GM12874 (cell line): ENCODE results near the gene CREB3L1.

Experiments used
- TF ChIP-seq, protein P1 (sequence below): IDR thresholded peaks from 2 replicates; pipeline ENCODE4 v1.5.1; 2011; ENCODE audit warnings: low read depth, mild to moderate bottlenecking, control low read depth, low read length, moderate library complexity; ENCODE audit not compliant: insufficient read depth

Gene CREB3L1

DNA sequence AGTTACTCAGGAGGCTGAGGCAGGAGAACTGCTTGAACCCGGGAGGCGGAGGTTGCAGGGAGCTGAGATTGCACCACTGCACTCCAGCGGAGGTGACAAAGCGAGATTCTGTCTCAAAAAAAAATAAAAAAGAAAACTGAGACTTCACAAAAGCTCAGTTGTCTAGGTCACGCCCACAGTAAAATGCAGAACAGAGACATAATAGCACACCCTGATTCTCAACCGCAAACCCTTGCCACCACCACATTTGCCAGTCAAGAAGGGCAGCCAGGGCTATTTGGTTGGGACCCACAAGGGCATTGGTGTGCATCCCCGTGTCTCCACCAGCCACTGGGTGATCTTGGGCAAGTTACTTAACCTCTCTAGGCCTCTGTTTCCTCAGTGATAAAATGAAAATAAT is 25.4 kb downstream of the CREB3L1 start:
- TF ChIP-seq, protein P1, sequence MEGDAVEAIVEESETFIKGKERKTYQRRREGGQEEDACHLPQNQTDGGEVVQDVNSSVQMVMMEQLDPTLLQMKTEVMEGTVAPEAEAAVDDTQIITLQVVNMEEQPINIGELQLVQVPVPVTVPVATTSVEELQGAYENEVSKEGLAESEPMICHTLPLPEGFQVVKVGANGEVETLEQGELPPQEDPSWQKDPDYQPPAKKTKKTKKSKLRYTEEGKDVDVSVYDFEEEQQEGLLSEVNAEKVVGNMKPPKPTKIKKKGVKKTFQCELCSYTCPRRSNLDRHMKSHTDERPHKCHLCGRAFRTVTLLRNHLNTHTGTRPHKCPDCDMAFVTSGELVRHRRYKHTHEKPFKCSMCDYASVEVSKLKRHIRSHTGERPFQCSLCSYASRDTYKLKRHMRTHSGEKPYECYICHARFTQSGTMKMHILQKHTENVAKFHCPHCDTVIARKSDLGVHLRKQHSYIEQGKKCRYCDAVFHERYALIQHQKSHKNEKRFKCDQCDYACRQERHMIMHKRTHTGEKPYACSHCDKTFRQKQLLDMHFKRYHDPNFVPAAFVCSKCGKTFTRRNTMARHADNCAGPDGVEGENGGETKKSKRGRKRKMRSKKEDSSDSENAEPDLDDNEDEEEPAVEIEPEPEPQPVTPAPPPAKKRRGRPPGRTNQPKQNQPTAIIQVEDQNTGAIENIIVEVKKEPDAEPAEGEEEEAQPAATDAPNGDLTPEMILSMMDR, result no peak

DNA sequence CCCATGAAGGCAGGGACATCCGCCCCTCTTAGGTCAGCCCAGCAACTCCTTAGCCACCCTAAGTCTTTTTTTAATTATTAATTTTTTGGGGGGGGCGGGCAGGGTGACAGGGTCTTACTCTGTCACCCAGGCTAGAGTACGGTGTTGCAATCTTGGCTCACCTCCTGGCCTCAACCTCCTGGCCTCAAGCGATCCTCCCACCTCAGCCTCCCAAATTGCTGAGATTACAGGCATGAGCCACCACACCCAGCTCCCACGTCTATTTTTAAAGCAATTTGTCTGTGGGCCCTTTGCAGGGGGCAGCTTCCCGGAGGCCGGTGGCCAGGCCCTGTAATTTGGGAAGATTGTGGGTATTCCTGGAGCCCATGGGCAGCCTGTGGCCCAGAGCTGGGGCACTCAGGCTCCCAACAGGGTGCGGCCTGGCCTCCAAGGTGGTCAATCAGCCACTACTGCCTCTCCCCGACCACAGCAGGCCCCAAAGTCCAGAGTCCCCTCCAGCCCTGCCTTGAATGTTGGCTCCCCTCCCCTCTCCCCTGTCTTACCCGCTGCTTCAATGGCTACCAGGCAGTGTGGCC is 27.2 kb downstream of the CREB3L1 start:
- TF ChIP-seq, protein P1, result no peak

DNA sequence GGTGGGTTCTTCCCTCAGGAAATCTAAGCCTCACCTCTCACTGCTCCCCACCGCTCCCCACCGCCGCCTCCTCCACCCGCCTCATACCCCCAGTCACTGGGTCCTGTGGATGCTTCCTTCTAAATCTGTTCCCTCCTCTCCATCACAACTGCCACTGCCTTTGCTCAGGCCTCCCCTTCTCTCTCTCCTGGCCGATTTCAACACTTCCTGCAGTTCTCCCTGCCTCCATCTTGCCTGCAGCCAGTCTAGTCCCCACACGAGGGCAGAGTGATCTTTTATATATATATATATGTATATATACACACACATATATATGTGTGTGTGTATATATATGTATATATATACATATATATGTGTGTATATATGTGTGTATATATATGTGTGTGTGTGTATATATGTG is 27.8 kb downstream of the CREB3L1 start:
- TF ChIP-seq, protein P1, result no peak

DNA sequence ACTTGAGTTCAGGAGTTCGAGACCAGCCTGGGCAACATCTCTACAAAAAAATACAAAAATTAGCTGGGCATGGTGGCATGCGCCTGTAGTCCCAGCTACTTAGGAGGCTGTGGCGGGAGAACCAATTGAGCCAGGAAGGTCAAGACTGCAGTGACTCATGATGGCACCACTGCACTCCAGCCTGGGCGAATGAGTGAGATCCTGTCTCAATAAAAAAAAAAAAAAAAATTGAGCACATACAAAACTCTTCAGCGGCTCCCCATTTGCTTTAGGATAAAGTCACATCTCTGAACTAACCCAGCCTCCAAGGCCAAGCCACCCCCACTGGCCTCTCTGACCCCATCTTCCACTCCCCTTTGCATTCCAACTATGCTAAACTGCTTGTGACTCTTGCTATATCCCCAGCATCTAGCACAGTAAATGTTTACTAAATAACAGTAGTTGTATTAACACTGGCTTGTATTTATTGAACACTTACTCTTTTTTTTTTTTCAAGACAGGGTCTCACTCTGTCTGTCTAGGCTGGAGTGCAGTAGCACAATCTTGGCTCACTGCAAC is 28.9 kb downstream of the CREB3L1 start:
- TF ChIP-seq, protein P1, result no peak

DNA sequence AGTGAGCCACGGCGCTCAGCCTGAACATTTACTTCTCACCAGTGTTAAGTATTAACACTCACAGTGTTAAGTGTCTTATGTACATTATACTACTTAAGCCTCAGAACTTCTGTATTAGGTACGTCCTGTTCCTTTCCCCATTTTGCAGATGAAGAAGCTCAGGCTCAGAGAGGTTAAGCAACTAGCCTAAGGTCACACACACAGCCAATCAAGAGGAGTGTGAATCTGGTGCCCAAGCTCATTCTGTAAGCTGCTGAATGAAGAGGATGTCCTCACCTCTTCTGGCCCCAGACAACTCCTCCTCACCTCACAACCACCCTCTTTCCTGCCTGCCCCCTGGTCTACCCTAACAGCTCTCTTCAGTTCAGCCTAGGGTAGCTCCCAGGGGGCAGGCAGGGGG is 29.9 kb downstream of the CREB3L1 start:
- TF ChIP-seq, protein P1, result no peak

DNA sequence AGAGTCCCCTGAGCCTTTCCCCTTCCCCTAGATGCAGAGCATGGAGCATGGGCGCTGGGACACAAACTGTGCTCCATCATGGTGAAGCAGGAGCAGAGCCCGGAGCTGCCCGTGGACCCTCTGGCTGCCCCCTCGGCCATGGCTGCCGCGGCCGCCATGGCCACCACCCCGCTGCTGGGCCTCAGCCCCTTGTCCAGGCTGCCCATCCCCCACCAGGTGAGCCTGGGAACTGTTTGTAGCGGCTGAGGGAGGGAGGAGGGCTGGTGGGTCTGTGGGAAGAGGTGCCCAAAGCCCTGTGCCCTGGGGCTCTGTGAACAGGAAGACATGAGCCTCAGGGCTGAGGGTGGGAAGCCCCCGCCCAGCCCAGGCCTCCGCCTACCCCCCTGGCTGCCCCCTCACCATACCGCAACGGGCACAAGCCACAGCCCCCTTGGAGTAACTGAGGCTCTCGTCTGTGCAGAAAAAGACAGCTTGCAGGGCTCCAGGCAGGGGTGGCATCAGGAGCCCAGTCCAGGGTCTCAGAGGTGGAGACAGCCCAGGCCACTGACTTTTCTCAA is 30.4 kb downstream of the CREB3L1 start:
- TF ChIP-seq, protein P1, result 0 out of 2 replicates have a peak, but pooled peaks have one; percentile 1

DNA sequence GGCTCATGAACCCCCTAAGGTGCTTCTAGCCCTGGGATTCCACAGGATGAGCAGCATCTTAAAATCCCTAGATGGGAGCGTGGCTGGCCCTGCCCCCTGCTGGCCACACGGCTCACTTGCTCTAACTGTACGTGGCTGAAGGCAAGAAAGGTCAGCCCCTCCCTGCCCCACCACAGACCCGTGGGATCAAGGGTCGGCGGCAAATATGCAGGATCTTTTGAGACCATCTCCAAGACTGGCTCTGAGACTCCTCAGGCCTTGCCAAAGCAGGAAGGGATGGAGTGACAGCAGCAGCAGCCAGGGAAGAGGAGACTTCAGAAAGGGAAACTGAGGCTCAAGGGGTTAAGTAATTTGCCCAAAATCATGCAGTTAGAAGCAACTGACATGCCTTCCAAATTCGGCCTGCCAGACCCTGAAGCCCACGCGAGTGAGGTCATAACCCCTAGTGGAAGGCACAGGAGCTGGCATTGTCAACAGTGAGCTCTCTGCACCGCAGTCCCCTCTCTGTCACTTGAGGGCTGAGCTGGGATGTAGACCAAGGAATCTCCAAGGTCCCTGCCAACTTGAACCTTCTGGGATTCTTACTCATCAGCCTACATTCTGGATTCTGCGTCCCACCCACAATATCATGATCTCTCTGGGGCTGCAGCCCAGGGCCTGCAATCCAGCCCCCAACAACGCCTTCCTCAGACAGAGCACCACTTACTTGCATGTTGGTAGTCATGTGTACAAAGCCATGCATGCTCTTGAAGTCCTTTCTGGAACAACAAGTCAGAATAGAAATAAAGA is 31.4 kb downstream of the CREB3L1 start:
- TF ChIP-seq, protein P1, result peak; percentile 92
